Measurements from ENCODE around the gene GNL1. TPM values are rescaled to one million over a fixed set of nuclear protein-coding genes. Genes with fewer than 3 reads are reported as not detected.

GNL1 gene
- total and polyA plus RNA-seq, 4 experiments from 2014 or later, result 37.4 to 83.9 (median 67.4) TPM

GRCh38 chr6:30515944-30516753 lies 40.1 kb downstream of the GNL1 start:
- peaks cover 28 to 78% (median 49%) of the 10 kb centered on the region in 4 donors for H3K4me1 Mint-ChIP-seq

GRCh38 chr6:30515106-30515505 lies 41.2 kb downstream of the GNL1 start:
- Mint-ChIP-seq H3K4me3 (peak overlapping the region; percentile 83 to 92 (median 87)), H3K27me3 (no peaks in the 10 kb centered on the region), H3K27ac (peak overlapping the region; percentile 95 to 99 (median 99)), H3K36me3 (peaks cover 1 to 7% of the 10 kb centered on the region in 2 donors), H3K4me1 (peaks cover 34 to 81% (median 55%) of the 10 kb centered on the region in 4 donors), H3K9me3 (peaks cover 0 to 8% (median 4%) of the 10 kb centered on the region in 8 donors)
- DNase-seq, result no peak
- CTCF ChIA-PET (ENCODE audit: partially characterized antibody), result interaction anchor here (2.1 to 2.3 kb wide), 3 partner anchors 17 to 30 kb away, joined by 8 to 12 read pairs (median 9); no protein-coding TSS in a partner anchor
- Histone ChIP-seq H3K9me3 (ENCODE audit: control insufficient read depth in 1 of 2, low read length in 2 of 2) (no peaks in the 10 kb centered on the region), H3K27me3 (ENCODE audit: insufficient read depth, low read length) (no peaks in the 10 kb centered on the region), H3K36me3 (ENCODE audit: insufficient read depth, low read length) (no peaks in the 10 kb centered on the region), H3K4me3 (ENCODE audit: low read length in 2 of 2) (no peak overlapping the region), H3K4me1 (ENCODE audit: insufficient read depth, low read length) (peaks cover 76% of the 10 kb centered on the region), H3K27ac (ENCODE audit: low read depth, low read length) (peak overlapping the region; percentile 31)
- POLR2A ChIA-PET (ENCODE audit: partially characterized antibody), result interaction anchor here (1.0 to 21.2 kb wide), 6 partner anchors 15 to 100 kb away, joined by 3 to 743 read pairs (median 34); partner anchors contain the start of genes ABCF1, GNL1, HLA-E and PRR3
- intact Hi-C loops (cut with micrococcal nuclease), result no loop called here

More at GRCh38 chr6:30515944-30516753, 40.1 kb downstream of the GNL1 start:
- Mint-ChIP-seq H3K4me3 (peak overlapping the region; percentile 85 to 92 (median 88)), H3K27ac (peak overlapping the region; percentile 95 to 99 (median 99)), H3K27me3 (no peaks in the 10 kb centered on the region), H3K36me3 (peaks cover 1 to 7% of the 10 kb centered on the region in 2 donors), H3K9me3 (peaks cover 0 to 8% (median 4%) of the 10 kb centered on the region in 8 donors)
- H3K4me1 ChIP-seq (ENCODE audit: insufficient read depth, low read length), result peaks cover 66% of the 10 kb centered on the region
- no peaks in the 10 kb centered on the region for H3K9me3 ChIP-seq (ENCODE audit: control insufficient read depth in 1 of 2, low read length in 2 of 2)
- H3K27me3 ChIP-seq (ENCODE audit: insufficient read depth, low read length), result no peaks in the 10 kb centered on the region
- peak; percentile 91 to 98 (median 96) for DNase-seq
- POLR2A ChIA-PET (ENCODE audit: partially characterized antibody), result interaction anchor here (0.6 to 21.2 kb wide), 22 partner anchors 10 to 724 kb away, joined by 3 to 743 read pairs (median 4); partner anchors contain the start of genes ABCF1, GNL1, HLA-E and MRPS18B
- CTCF ChIA-PET (ENCODE audit: partially characterized antibody), result interaction anchor here (0.6 to 5.5 kb wide), 9 partner anchors 14 to 75 kb away, joined by 3 to 40 read pairs (median 8); no protein-coding TSS in a partner anchor
- H3K36me3 ChIP-seq (ENCODE audit: insufficient read depth, low read length), result no peaks in the 10 kb centered on the region
- intact Hi-C loops (cut with micrococcal nuclease), result loop anchor here (1.0 kb wide), 5 partner anchors 16 to 201 kb away; partner anchors contain the start of genes ABCF1, GNL1, HLA-E and MDC1
- H3K27ac ChIP-seq (ENCODE audit: low read depth, low read length), result peak overlapping the region; percentile 91
- peak overlapping the region; percentile 42 to 64 for H3K4me3 ChIP-seq (ENCODE audit: low read length in 2 of 2)

GRCh38 chr6:30513451-30513850 lies 42.8 kb downstream of the GNL1 start:
- peak overlapping the region in 2 of 7 donors; percentile 31 to 51 for H3K27ac Mint-ChIP-seq
- CTCF ChIA-PET (ENCODE audit: partially characterized antibody), result interaction anchor here (0.6 to 2.1 kb wide), 4 partner anchors 19 to 298 kb away, joined by 3 to 9 read pairs (median 6); no protein-coding TSS in a partner anchor
- H3K4me3 Mint-ChIP-seq, result no peak overlapping the region
- no peaks in the 10 kb centered on the region for H3K27me3 Mint-ChIP-seq
- peaks cover 39 to 82% (median 59%) of the 10 kb centered on the region in 4 donors for H3K4me1 Mint-ChIP-seq
- no peaks in the 10 kb centered on the region for H3K9me3 ChIP-seq (ENCODE audit: control insufficient read depth in 1 of 2, low read length in 2 of 2)
- no peaks in the 10 kb centered on the region for H3K27me3 ChIP-seq (ENCODE audit: insufficient read depth, low read length)
- peaks cover 0 to 4% (median 3%) of the 10 kb centered on the region in 8 donors for H3K9me3 Mint-ChIP-seq
- intact Hi-C loops (cut with micrococcal nuclease), result no loop called here
- no peak overlapping the region for H3K4me3 ChIP-seq (ENCODE audit: low read length in 2 of 2)
- peaks cover 3 to 5% of the 10 kb centered on the region in 2 donors for H3K36me3 Mint-ChIP-seq
- H3K4me1 ChIP-seq (ENCODE audit: insufficient read depth, low read length), result peaks cover 81% of the 10 kb centered on the region
- H3K36me3 ChIP-seq (ENCODE audit: insufficient read depth, low read length), result no peaks in the 10 kb centered on the region
- H3K27ac ChIP-seq (ENCODE audit: low read depth, low read length), result no peak overlapping the region
- no peak for DNase-seq
- POLR2A ChIA-PET (ENCODE audit: partially characterized antibody), result interaction anchor here (0.9 to 21.2 kb wide), 4 partner anchors 12 to 169 kb away, joined by 3 to 743 read pairs (median 57); partner anchors contain the start of gene HLA-E

GRCh38 chr6:30511169-30511546 lies 45.1 kb downstream of the GNL1 start:
- Mint-ChIP-seq H3K27ac (peak overlapping the region; percentile 3 to 80 (median 63)), H3K9me3 (no peaks in the 10 kb centered on the region), H3K36me3 (peaks cover 0 to 2% of the 10 kb centered on the region in 2 donors), H3K4me3 (peak overlapping the region in 3 of 8 donors; percentile 3 to 52 (median 42)), H3K27me3 (no peaks in the 10 kb centered on the region), H3K4me1 (peaks cover 49 to 87% (median 64%) of the 10 kb centered on the region in 4 donors)
- Histone ChIP-seq H3K27me3 (ENCODE audit: insufficient read depth, low read length) (no peaks in the 10 kb centered on the region), H3K4me3 (ENCODE audit: low read length in 2 of 2) (no peak overlapping the region), H3K36me3 (ENCODE audit: insufficient read depth, low read length) (no peaks in the 10 kb centered on the region), H3K9me3 (ENCODE audit: control insufficient read depth in 1 of 2, low read length in 2 of 2) (no peaks in the 10 kb centered on the region), H3K4me1 (ENCODE audit: insufficient read depth, low read length) (peaks cover 85% of the 10 kb centered on the region), H3K27ac (ENCODE audit: low read depth, low read length) (no peak overlapping the region)
- DNase-seq, result no peak
- ChIA-PET POLR2A (ENCODE audit: partially characterized antibody) (interaction anchor here (1.0 to 21.2 kb wide), 7 partner anchors 10 to 103 kb away, joined by 3 to 743 read pairs (median 20); partner anchors contain the start of gene HLA-E), CTCF (ENCODE audit: partially characterized antibody) (interaction anchor here (0.8 to 5.1 kb wide), 7 partner anchors 17 to 168 kb away, joined by 3 to 54 read pairs (median 4); no protein-coding TSS in a partner anchor)
- intact Hi-C loops (cut with micrococcal nuclease), result no loop called here

- DNase-seq, result no peak
- Mint-ChIP-seq H3K4me3 (peak overlapping the region in 3 of 8 donors; percentile 3 to 52 (median 41)), H3K27me3 (no peaks in the 10 kb centered on the region), H3K9me3 (no peaks in the 10 kb centered on the region), H3K27ac (peak overlapping the region in 5 of 7 donors; percentile 29 to 64 (median 56)), H3K4me1 (peaks cover 48 to 88% (median 65%) of the 10 kb centered on the region in 4 donors), H3K36me3 (peaks cover 0 to 2% of the 10 kb centered on the region in 2 donors)
- no peaks in the 10 kb centered on the region for H3K36me3 ChIP-seq (ENCODE audit: insufficient read depth, low read length)
- peaks cover 89% of the 10 kb centered on the region for H3K4me1 ChIP-seq (ENCODE audit: insufficient read depth, low read length)
- H3K27me3 ChIP-seq (ENCODE audit: insufficient read depth, low read length), result no peaks in the 10 kb centered on the region
- no peaks in the 10 kb centered on the region for H3K9me3 ChIP-seq (ENCODE audit: control insufficient read depth in 1 of 2, low read length in 2 of 2)
- H3K27ac ChIP-seq (ENCODE audit: low read depth, low read length), result no peak overlapping the region
- H3K4me3 ChIP-seq (ENCODE audit: low read length in 2 of 2), result no peak overlapping the region
- ChIA-PET CTCF (ENCODE audit: partially characterized antibody) (interaction anchor here (0.8 to 5.1 kb wide), 7 partner anchors 17 to 44 kb away, joined by 3 to 54 read pairs (median 7); no protein-coding TSS in a partner anchor), POLR2A (ENCODE audit: partially characterized antibody) (interaction anchor here (0.6 to 21.2 kb wide), 8 partner anchors 10 to 283 kb away, joined by 3 to 743 read pairs (median 18); partner anchors contain the start of gene HLA-E)
- intact Hi-C loops (cut with micrococcal nuclease), result no loop called here
Measured at GRCh38 chr6:30510419-30511168, 45.7 kb downstream of the GNL1 start.
